ENCODE results near the gene NCAN. TPM values are rescaled to one million over a fixed set of nuclear protein-coding genes. Genes with fewer than 3 reads are reported as not detected.
"Not testable (repeated sequence)": the region's sequence is repeated elsewhere in the genome, so short reads cannot be mapped to it uniquely, and the experiment has no call there.

The NCAN gene
- total RNA-seq, 4 donors from 2014 or later: 0.21 TPM; not detected in 3

- Histone ChIP-seq H3K27ac (no peak overlapping the region), H3K27me3 (peaks cover 0 to 16% of the 10 kb centered on the region in 2 donors), H3K36me3 (no peaks in the 10 kb centered on the region), H3K9me3 (no peaks in the 10 kb centered on the region), H3K4me1 (no peaks in the 10 kb centered on the region), H3K4me3 (no peak overlapping the region)
- TF ChIP-seq, protein P1, sequence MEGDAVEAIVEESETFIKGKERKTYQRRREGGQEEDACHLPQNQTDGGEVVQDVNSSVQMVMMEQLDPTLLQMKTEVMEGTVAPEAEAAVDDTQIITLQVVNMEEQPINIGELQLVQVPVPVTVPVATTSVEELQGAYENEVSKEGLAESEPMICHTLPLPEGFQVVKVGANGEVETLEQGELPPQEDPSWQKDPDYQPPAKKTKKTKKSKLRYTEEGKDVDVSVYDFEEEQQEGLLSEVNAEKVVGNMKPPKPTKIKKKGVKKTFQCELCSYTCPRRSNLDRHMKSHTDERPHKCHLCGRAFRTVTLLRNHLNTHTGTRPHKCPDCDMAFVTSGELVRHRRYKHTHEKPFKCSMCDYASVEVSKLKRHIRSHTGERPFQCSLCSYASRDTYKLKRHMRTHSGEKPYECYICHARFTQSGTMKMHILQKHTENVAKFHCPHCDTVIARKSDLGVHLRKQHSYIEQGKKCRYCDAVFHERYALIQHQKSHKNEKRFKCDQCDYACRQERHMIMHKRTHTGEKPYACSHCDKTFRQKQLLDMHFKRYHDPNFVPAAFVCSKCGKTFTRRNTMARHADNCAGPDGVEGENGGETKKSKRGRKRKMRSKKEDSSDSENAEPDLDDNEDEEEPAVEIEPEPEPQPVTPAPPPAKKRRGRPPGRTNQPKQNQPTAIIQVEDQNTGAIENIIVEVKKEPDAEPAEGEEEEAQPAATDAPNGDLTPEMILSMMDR (IDR thresholded peaks at IDR 0.05): no peak
- no peak for TF ChIP-seq POLR2A (IDR thresholded peaks at IDR 0.05)
- no peak for DNase-seq
- intact Hi-C loops (cut with DNase I; ENCODE audit: low total_unique reads): no loop called here
Observed at GRCh38 chr19:19217099-19217498, 5.3 kb downstream of the NCAN start.

DNA sequence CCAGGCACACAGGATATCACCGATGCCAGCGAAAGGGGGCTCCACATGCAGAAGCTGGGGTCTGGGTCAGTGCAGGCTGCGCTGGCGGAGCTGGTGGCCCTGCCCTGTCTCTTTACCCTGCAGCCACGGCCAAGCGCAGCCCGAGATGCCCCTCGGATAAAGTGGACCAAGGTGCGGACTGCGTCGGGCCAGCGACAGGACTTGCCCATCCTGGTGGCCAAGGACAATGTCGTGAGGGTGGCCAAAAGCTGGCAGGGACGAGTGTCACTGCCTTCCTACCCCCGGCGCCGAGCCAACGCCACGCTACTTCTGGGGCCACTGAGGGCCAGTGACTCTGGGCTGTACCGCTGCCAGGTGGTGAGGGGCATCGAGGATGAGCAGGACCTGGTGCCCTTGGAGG is 7.2 kb downstream of the NCAN start:
- TF ChIP-seq, protein P1 (IDR thresholded peaks at IDR 0.05): no peak
- TF ChIP-seq POLR2A (IDR thresholded peaks at IDR 0.05): no peak
- no peaks in the 10 kb centered on the region for H3K36me3 ChIP-seq
- H3K27me3 ChIP-seq: peaks cover 0 to 9% of the 10 kb centered on the region in 2 donors
- no peaks in the 10 kb centered on the region for H3K4me1 ChIP-seq
- H3K27ac ChIP-seq: no peak overlapping the region
- no peak for DNase-seq
- intact Hi-C loops (cut with DNase I; ENCODE audit: low total_unique reads): no loop called here
- H3K4me3 ChIP-seq: no peak overlapping the region
- no peaks in the 10 kb centered on the region for H3K9me3 ChIP-seq

DNA sequence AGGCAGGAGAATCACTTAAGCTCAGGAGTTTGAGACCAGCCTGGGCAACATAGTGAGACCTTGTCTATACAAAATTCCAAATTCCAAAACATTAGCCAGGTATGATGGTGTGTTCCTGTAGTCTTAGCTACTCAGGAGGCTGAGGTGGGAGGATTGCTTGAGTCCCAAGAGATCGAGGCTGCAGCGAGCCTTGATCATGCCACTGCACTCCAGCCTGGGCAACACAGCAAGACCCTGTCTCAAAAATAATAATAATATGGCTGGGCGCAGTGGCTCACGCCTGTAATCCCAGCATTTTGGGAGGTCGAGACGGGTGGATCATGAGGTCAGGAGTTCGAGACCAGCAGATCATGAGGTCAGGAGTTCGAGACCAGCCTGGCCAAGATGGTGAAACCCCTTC is 9.2 kb downstream of the NCAN start:
- intact Hi-C loops (cut with DNase I; ENCODE audit: low total_unique reads); H3K9me3 ChIP-seq; H3K27me3 ChIP-seq: not testable (repeated sequence)

DNA sequence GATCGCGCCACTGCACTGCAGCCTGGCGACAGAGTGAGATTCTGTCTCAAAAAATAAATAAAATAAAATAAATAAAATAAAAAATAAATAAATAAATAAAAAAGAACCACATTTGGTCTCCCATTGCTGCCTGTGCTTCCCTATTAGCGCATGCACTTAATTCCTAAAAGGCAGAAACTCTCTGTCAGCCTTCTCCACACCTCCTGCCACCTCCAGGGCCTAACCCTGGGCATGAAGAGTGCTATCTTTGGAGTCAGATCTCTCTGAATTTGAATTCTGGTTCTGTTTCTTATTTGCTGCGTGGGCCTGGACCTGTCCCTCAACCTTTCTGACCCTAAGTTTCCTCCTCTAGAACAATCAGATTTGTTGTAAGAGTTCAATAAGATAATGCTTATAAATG is 11.3 kb downstream of the NCAN start:
- peaks cover 0 to 11% of the 10 kb centered on the region in 2 donors for H3K27me3 ChIP-seq
- no peaks in the 10 kb centered on the region for H3K9me3 ChIP-seq
- H3K36me3 ChIP-seq: no peaks in the 10 kb centered on the region
- H3K27ac ChIP-seq: no peak overlapping the region
- H3K4me3 ChIP-seq: no peak overlapping the region
- H3K4me1 ChIP-seq: peaks cover 0 to 4% of the 10 kb centered on the region in 2 donors
- DNase-seq: no peak
- intact Hi-C loops (cut with DNase I; ENCODE audit: low total_unique reads): no loop called here
- TF ChIP-seq, protein P1 (IDR thresholded peaks at IDR 0.05): no peak
- no peak for TF ChIP-seq POLR2A (IDR thresholded peaks at IDR 0.05)

More for the DNA sequence above, 9.2 kb downstream of the NCAN start:
- not testable (repeated sequence) for DNase-seq, H3K4me1 ChIP-seq, H3K36me3 ChIP-seq, H3K27ac ChIP-seq, H3K4me3 ChIP-seq

- intact Hi-C loops (cut with DNase I; ENCODE audit: low total_unique reads): no loop called here
- peaks cover 0 to 11% of the 10 kb centered on the region in 2 donors for H3K27me3 ChIP-seq
- no peaks in the 10 kb centered on the region for H3K9me3 ChIP-seq
- no peak overlapping the region for H3K4me3 ChIP-seq
- no peak for DNase-seq
- no peaks in the 10 kb centered on the region for H3K36me3 ChIP-seq
- H3K4me1 ChIP-seq: peaks cover 0 to 4% of the 10 kb centered on the region in 2 donors
- H3K27ac ChIP-seq: no peak overlapping the region
- TF ChIP-seq POLR2A (IDR thresholded peaks at IDR 0.05): no peak
- TF ChIP-seq, protein P1 (IDR thresholded peaks at IDR 0.05): no peak
Observed at GRCh38 chr19:19223636-19224035, 11.9 kb downstream of the NCAN start.
